NB4 (cell line): ENCODE results near the gene TMEM214.

Experiments used
- CTCF ChIP-seq: IDR thresholded peaks from one replicate; pipeline ENCODE4 v1.5.1; 2012; ENCODE audit warnings: low read depth, low read length
- POLR2A ChIP-seq: IDR thresholded peaks from 2 replicates; pipeline ENCODE4 v1.6.1; 2011; ENCODE audit warnings: mild to moderate bottlenecking; ENCODE audit not compliant: insufficient read length; ENCODE audit errors: extremely low read depth

DNA sequence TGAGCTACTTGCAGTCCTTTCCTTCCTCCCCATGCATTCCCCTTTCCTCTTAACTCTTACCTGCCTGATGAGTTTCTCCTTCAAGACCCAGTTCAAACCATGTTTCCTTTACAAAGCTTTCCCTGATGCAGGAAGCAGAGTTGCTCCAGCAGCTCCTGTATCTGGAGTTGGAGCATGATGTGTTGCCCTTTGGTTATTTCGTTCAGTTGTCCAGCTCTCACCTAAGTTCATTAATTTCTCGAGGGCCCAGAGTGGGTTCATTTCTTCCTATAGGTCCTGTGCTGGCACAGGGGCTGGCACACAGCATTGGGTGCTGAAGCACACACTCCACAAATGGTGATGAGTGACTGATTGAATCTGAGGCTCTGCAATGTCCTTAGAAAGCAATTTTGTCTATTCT is 23.0 kb upstream of the TMEM214 start:
- TF ChIP-seq POLR2A, result no peak
- TF ChIP-seq CTCF, result no peak
